Stimulated activated naive CD4-positive, alpha-beta T cell treated with Interleukin-2 at 50 U/mL for 16 hours (primary cell): ENCODE measurements around the gene RBM47.

Source experiments
- DNase-seq: peaks from one replicate; lab custom pipeline; 2025; lab: John Stamatoyannopoulos, UW

RBM47 gene

GRCh38 chr4:40586729-40587128 is 42.9 kb downstream of the RBM47 start:
- DNase-seq, result no peak

DNA sequence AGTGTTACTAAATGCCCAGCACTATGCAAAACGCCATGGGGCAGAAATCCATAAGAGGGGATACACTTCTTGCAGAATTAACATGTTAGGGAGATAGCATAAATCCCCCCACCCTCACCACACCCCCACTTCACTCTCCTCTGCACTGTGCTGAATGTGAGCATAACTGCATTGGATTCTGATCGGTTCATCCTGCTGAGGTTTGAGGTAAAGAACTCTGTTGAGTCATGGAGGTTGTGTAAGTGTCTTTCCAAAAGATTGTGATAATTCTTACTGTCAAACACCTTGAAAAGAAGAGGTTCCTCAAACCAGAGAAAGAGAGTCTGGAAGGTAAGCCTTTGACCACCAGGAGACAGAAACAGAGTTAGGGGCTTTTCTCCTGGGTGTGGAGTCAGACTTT is 43.6 kb downstream of the RBM47 start:
- no peak for DNase-seq

DNA sequence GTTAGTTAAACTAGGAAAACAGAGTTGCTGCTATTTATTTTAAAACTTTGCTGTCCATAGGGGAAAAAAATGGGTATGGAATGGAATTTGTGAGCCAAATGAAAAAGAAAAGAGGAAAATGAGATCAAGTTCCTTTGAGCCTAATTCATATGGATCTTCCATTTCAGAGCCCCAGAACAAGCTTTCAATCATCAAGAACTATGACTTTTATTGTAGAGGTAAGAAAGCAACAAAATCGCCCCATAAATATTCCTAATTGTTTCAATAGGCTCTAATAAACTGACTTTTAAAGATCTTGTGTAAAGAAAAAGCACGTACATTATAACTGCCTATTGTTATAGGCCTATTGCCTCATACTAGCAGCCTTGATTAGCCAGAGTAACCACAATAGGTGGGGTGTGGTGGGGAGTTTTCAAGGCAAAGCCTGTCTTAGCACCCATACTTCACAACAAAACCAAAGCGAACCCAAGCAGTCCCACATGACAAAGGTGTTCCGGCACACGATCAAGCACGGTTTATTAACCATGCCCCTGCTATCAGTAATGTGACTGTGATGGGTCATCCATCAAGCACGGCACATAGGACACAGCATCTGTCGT is 44.4 kb downstream of the RBM47 start:
- DNase-seq, result no peak

GRCh38 chr4:40584517-40585141 is 45.0 kb downstream of the RBM47 start:
- DNase-seq, result no peak

GRCh38 chr4:40583850-40584439 is 45.7 kb downstream of the RBM47 start:
- no peak for DNase-seq

DNA sequence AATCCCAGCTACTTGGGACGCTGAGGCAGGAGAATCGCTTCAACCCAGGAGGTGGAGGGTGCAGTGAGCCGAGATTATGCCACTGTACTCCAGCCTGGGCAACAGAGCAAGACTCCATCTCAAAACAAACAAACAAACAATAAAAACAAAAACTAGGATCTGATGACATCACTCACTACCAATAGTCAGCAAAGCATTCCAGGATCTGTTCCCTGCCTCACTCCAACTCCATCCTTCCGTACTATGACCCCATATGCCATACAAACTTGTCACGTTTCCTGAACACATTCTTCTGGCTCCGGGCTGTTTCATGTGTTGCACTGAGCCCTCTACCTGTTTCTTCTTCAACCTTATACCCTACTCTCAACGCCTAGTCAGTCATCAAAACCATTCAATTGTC is 47.3 kb downstream of the RBM47 start:
- DNase-seq, result no peak

GRCh38 chr4:40581254-40582140 is 48.2 kb downstream of the RBM47 start:
- DNase-seq, result no peak

DNA sequence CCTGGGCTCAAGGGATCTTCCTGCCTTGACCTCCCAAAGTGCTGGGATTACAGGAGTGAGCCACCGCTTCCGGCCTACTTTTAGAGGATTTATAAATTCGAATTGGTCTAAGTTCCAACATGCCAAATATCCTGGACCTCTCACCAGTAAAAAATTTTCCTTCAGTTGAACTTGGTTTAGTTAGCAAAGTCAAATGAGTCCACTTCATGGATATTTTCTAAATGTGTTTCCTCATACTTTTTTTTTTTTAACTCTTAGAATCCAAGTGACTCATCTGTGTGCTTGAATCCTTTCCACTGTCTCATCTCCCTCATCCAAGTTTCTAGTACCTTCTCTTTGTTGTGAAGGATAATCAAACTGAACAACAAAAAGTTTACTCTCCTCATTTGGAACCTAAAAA is 49.7 kb downstream of the RBM47 start:
- DNase-seq, result no peak

GRCh38 chr4:40577588-40578253 is 51.9 kb downstream of the RBM47 start:
- no peak for DNase-seq

DNA sequence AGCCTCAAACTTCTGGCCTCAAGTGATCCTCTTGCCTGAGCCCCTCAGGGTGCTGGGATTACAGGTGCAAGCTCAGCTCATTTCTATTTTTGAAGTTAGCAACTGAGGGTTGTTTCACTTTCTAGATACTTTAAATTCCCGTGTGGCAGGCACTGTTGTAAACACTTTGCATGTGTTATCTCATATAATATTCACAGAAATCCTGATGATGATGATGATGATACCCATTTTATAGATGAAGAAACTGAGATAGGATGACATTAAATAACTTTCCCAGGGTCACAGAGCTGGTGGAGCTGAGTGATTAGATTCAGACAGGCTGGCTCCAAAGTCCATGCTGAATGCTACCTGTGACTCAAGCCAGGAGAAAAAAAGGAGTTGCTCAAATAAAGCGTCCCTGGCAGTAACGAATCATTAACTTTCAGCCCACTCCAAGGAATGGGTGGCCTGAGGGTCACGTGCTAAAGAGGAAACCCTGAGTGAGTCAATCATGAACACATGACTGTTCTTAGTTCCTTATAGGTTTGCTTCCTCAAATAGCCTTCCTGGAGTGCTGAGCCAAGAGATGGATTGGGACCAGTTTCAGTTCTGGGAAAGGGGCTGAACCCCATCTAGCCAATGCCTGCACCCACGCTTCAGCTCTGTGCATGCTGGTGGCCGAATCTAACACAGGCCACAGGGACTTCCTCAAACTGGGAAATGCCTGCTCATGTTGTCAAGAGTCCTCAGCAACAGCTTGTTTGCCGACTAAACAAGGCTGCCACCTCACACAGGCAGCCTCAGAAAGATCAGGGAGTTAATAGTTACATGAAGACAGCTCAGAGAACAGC is 52.8 kb downstream of the RBM47 start:
- no peak for DNase-seq

- no peak for DNase-seq
Observed at GRCh38 chr4:40575846-40576245, 53.8 kb downstream of the RBM47 start.

- no peak for DNase-seq
Observed at GRCh38 chr4:40573593-40574311, 55.9 kb downstream of the RBM47 start.

- no peak for DNase-seq
Observed at GRCh38 chr4:40572692-40573310, 56.9 kb downstream of the RBM47 start.

DNA sequence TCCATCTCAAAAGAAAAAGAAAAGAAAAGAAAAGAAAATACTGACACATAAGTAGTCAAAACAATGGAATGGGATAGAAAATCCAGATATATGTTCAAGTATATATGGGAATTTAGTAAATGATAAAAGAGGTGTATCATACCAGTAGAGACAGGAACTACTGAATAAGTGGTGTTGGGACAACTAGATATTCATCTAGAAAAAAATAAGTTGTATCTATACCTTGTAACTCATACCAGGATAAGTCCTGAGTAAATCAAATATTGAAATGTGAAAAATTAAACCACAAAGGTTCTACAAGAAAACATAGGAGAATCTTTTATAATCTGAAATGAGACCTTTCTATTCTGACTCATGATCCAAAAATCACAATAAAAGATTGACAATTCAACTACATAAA is 58.5 kb downstream of the RBM47 start:
- no peak for DNase-seq

- DNase-seq, result no peak
Observed at GRCh38 chr4:40570348-40571077, 59.2 kb downstream of the RBM47 start.

- DNase-seq, result no peak
Observed at GRCh38 chr4:40564815-40565483, 64.7 kb downstream of the RBM47 start.

DNA sequence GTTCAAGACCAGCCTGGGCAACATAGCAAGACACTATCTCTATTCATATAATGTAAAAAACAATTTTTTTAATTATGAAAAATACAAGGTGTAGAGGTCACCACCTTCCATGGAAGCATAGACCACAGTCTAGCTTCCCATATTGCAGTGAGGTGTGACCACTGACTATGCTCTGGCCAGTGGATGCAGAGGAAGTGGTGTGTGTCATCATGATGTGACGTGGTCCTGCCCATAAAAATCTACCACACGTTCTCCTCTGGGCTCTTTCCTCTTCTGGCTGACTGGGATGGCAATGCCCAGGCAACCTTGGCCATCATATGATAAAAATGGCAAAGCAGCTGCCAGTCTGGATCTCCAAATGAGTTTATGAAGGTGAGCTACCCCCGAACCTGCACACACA is 65.7 kb downstream of the RBM47 start:
- no peak for DNase-seq

- DNase-seq, result no peak
Observed at GRCh38 chr4:40563401-40563800, 66.3 kb downstream of the RBM47 start.

DNA sequence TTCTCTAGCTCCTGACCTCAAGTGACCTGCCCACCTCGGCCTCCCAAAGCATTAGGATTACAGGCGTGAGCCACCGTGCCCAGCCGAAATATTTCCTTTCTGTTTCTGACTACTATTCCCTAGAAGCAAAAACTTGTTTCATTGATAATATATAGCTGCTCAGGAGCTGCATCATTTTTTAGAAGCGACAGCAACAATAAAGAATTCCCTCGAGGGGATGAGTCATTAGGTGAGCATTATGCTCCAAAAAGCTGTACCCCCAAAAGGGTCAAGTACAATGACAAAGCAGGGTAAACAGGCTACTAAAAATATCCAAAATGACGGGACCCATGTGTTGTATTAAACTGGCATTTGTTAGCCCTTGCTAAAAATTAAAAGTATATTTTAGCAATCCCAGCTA is 67.0 kb downstream of the RBM47 start:
- DNase-seq, result no peak
